WERI-Rb-1 (cell line): ENCODE measurements around the gene RASL10B.
A peak's percentile ranks its signal among the peaks of the same experiment; 100 is the strongest.
"Not testable (repeated sequence)": the region's sequence is repeated elsewhere in the genome, so short reads cannot be mapped to it uniquely, and the experiment has no call there.

Experiments used
- DNase-seq: peaks from one replicate; pipeline ENCODE4 v3.0.0-alpha.2; 2020
- H3K27ac ChIP-seq: fragments of 250-450 bp; sonication (Bioruptor Pico); 2 replicates; pipeline ENCODE4 v1.5.1; 2020; ENCODE audit warnings: mild to moderate bottlenecking, moderate library complexity
- H3K27me3 ChIP-seq: fragments of 250-450 bp; sonication (Bioruptor Pico); 2 replicates; pipeline ENCODE4 v1.5.1; 2021; ENCODE audit warnings: mild to moderate bottlenecking, low read depth, moderate library complexity; ENCODE audit not compliant: insufficient read depth, severe bottlenecking
- H3K36me3 ChIP-seq: fragments of 250-450 bp; sonication (Bioruptor Pico); 2 replicates; pipeline ENCODE4 v1.5.1; 2020; ENCODE audit warnings: mild to moderate bottlenecking, moderate library complexity
- H3K4me3 ChIP-seq: 2 replicates; pipeline ENCODE4 v1.5.1; 2011; ENCODE audit warnings: low read depth, mild to moderate bottlenecking, control low read depth, low read length
- H3K9me3 ChIP-seq: fragments of 250-450 bp; sonication (Bioruptor Pico); 2 replicates; pipeline ENCODE4 v1.5.1; 2021; ENCODE audit warnings: mild to moderate bottlenecking, moderate library complexity; ENCODE audit not compliant: severe bottlenecking
- CTCF ChIP-seq: IDR thresholded peaks from 2 replicates; pipeline ENCODE4 v1.5.1; 2011; ENCODE audit warnings: low read depth, mild to moderate bottlenecking, control low read depth, inconsistent platforms, low read length

Gene RASL10B

GRCh38 chr17:35748341-35748841 is 17.0 kb downstream of the RASL10B start:
- Histone ChIP-seq H3K9me3 (no peaks in the 10 kb centered on the region), H3K27ac (no peak overlapping the region), H3K36me3 (no peaks in the 10 kb centered on the region), H3K4me3 (no peak overlapping the region), H3K27me3 (no peaks in the 10 kb centered on the region)
- no peak for TF ChIP-seq CTCF
- DNase-seq: no peak

- Histone ChIP-seq H3K9me3 (no peaks in the 10 kb centered on the region), H3K27ac (no peak overlapping the region), H3K36me3 (no peaks in the 10 kb centered on the region), H3K4me3 (no peak overlapping the region), H3K27me3 (no peaks in the 10 kb centered on the region)
- no peak for TF ChIP-seq CTCF
- no peak for DNase-seq
Observed at GRCh38 chr17:35748979-35749378, 17.5 kb downstream of the RASL10B start.

GRCh38 chr17:35749560-35750412 is 18.3 kb downstream of the RASL10B start:
- peak; percentile 29 for DNase-seq
- TF ChIP-seq CTCF: no peak
- Histone ChIP-seq H3K27ac (no peak overlapping the region), H3K36me3 (no peaks in the 10 kb centered on the region), H3K4me3 (peak overlapping the region; percentile 38), H3K27me3 (no peaks in the 10 kb centered on the region), H3K9me3 (no peaks in the 10 kb centered on the region)

- Histone ChIP-seq H3K4me3 (peak overlapping the region; percentile 38; the same call in 1 of the 2 replicates), H3K27ac (no peak overlapping the region), H3K36me3 (no peaks in the 10 kb centered on the region), H3K27me3 (no peaks in the 10 kb centered on the region), H3K9me3 (no peaks in the 10 kb centered on the region)
- no peak for TF ChIP-seq CTCF
- DNase-seq: no peak
Observed at GRCh38 chr17:35750526-35751395, 19.3 kb downstream of the RASL10B start.

GRCh38 chr17:35751541-35751940 is 20.1 kb downstream of the RASL10B start:
- not testable (repeated sequence) for H3K27me3 ChIP-seq, H3K9me3 ChIP-seq, H3K27ac ChIP-seq, DNase-seq, H3K4me3 ChIP-seq, H3K36me3 ChIP-seq

GRCh38 chr17:35752471-35752870 is 21.0 kb downstream of the RASL10B start:
- TF ChIP-seq CTCF: no peak
- DNase-seq: no peak
- H3K36me3 ChIP-seq: no peaks in the 10 kb centered on the region
- no peaks in the 10 kb centered on the region for H3K9me3 ChIP-seq
- no peak overlapping the region for H3K4me3 ChIP-seq
- H3K27me3 ChIP-seq: no peaks in the 10 kb centered on the region
- H3K27ac ChIP-seq: no peak overlapping the region
